Skeletal muscle tissue (tissue), 4 donors: ENCODE measurements around the gene KCNQ5. TPM values are rescaled to one million over a fixed set of nuclear protein-coding genes. Genes with fewer than 3 reads are reported as not detected.

Source experiments
- H3K27ac ChIP-seq: one replicate; pipeline ENCODE4 v1.7.0; 2013; ENCODE audit warnings: mild to moderate bottlenecking, low read depth, low read length, inconsistent platforms
- H3K27me3 ChIP-seq, 3 donors: one replicate each; pipeline ENCODE4 v1.7.0; 2013; ENCODE audit warnings: low read length in 3 of 3; ENCODE audit not compliant: control insufficient read depth in 3 of 3, insufficient read depth in 3 of 3
- H3K36me3 ChIP-seq, 3 donors: one replicate each; pipeline ENCODE4 v1.7.0; 2013; ENCODE audit warnings: low read length in 3 of 3; ENCODE audit not compliant: control insufficient read depth in 3 of 3, insufficient read depth in 3 of 3
- H3K4me1 ChIP-seq, 3 donors: one replicate each; pipeline ENCODE4 v1.7.0; 2013; ENCODE audit warnings: low read length in 3 of 3, mild to moderate bottlenecking in 3 of 3; ENCODE audit not compliant: control insufficient read depth in 3 of 3, insufficient read depth in 3 of 3
- H3K4me3 ChIP-seq, 3 donors: one replicate each; pipeline ENCODE4 v1.7.0; 2013; ENCODE audit warnings: low read length in 3 of 3
- H3K9ac ChIP-seq, 3 donors: one replicate each; pipeline ENCODE4 v1.7.0; 2013; ENCODE audit warnings: low read length in 3 of 3, mild to moderate bottlenecking in 3 of 3, moderate library complexity in 2 of 3, low read depth in 1 of 3
- H3K9me3 ChIP-seq, 3 donors: one replicate each; pipeline ENCODE4 v1.7.0; 2013; ENCODE audit warnings: low read length in 3 of 3; ENCODE audit not compliant: control insufficient read depth in 3 of 3
- total RNA-seq: library from RNA; depleted of rRNA; stranded (reverse); fragments of >200 nt; gene quantifications from one replicate; pipeline ENCODE4 v1.2.3, GENCODE V29; 2014
- donor health status: Osteomylitis.

KCNQ5 gene
- total RNA-seq, 1 donor from 2014 or later = 0.52 TPM

- no peaks in the 10 kb centered on the region for H3K27me3 ChIP-seq
- H3K4me1 ChIP-seq = peaks cover 8 to 11% (median 10%) of the 10 kb centered on the region in 3 donors
- no peak overlapping the region for H3K9ac ChIP-seq
- H3K27ac ChIP-seq = no peak overlapping the region
- H3K36me3 ChIP-seq = no peaks in the 10 kb centered on the region
- no peaks in the 10 kb centered on the region for H3K9me3 ChIP-seq
- H3K4me3 ChIP-seq = no peak overlapping the region
Measured at GRCh38 chr6:72755752-72756151, 133.9 kb downstream of the KCNQ5 start.

DNA sequence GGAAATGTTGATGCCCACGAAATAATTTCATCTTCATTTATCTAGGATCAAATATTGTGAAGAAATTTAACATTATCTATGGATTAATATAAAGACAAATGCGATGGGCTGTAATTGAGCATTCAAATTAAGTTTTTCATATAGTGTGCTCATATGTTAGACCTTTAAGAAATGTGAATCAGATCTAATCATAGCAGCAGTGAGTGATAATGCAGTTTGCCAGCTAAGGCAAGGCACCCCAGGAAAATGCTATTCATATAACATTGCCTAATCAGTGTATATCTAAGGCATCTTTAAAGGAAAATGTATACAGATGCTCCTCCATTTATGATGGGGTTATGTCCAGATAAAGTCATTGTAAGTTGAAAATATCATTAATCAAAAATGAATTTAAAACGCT, 135.2 kb downstream of the KCNQ5 start:
- Histone ChIP-seq H3K27me3 (no peaks in the 10 kb centered on the region), H3K27ac (no peak overlapping the region), H3K4me1 (peaks cover 10 to 11% (median 11%) of the 10 kb centered on the region in 3 donors), H3K36me3 (no peaks in the 10 kb centered on the region), H3K4me3 (no peak overlapping the region), H3K9ac (no peak overlapping the region), H3K9me3 (no peaks in the 10 kb centered on the region)

DNA sequence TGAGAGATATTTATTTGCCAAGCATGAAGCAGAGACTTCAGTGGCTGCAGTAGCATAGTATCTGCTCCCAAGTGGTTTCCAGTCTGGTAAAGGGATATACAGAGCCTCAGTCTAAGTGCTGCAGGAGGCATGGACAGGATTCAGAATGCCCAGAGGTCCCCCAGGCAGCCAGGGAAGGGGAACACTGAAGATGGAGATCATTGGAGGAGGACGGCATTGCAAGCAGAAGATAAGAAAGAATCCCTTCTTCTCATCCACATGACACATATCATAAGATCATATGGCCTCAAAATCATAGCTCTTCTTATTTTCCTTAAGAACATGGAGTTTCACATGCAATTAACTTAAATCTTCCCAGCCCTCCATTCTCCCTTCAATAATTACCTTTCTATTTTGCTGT, 136.1 kb downstream of the KCNQ5 start:
- Histone ChIP-seq H3K9me3 (no peaks in the 10 kb centered on the region), H3K4me3 (no peak overlapping the region), H3K4me1 (peaks cover 10 to 11% (median 11%) of the 10 kb centered on the region in 3 donors)

DNA sequence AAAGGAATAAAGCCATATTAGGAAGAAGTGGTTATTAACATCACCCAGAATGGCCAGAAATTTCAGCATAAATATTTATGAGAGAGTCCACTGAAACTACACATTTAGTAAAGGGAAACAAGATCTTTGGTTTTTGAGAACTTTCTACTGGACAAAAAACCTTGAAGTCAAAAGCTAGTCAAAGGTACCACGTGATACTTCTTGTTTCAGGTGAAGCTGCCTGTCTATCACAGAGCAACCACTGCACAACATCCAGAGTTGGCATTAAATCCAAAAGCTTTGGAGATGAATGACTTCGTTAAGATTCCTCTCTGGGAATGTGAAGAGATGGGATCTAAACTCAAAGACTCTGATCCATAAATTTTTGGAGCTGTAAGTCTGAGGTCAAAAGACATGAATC, 137.0 kb downstream of the KCNQ5 start:
- Histone ChIP-seq H3K27me3 (no peaks in the 10 kb centered on the region), H3K9ac (no peak overlapping the region), H3K27ac (no peak overlapping the region), H3K9me3 (no peaks in the 10 kb centered on the region), H3K36me3 (no peaks in the 10 kb centered on the region), H3K4me1 (peaks cover 10 to 11% (median 11%) of the 10 kb centered on the region in 3 donors), H3K4me3 (no peak overlapping the region)

More for the DNA sequence above, 136.1 kb downstream of the KCNQ5 start:
- H3K9ac ChIP-seq = no peak overlapping the region
- no peak overlapping the region for H3K27ac ChIP-seq
- H3K36me3 ChIP-seq = no peaks in the 10 kb centered on the region
- no peaks in the 10 kb centered on the region for H3K27me3 ChIP-seq

DNA sequence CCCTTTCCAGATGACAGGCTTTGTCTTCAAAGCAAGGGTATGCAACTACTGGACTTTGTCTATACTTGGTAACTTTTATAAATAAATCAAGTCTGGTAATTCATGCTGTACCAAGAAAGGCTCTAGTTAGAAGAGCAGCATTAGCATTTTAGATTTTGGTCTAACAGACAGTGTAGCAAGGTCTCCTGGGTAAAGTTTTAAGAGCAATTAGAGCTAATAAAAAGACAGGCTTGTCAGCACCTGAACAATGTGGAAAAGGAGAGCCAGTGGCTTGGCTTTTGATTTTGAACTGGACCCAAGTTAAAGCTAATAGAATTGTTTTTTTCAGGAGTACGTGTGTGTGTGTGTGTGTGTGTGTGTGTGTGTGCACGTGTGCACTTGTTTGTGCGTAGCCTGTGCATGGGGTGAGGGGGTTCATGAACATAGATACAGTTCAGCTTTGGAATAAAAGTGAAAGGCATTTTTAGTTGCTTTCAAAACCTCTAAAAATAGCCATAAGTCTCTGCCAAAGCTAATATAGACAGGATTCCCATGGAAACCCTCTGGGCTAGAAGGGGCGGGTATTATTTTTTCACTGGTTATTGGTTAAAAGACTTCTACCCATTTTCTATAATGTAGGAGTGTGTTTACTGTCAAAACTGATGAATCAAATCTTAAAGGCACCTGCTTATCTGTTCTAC, 138.4 kb downstream of the KCNQ5 start:
- H3K9me3 ChIP-seq = no peaks in the 10 kb centered on the region
- no peak overlapping the region for H3K4me3 ChIP-seq
- peaks cover 10 to 11% (median 11%) of the 10 kb centered on the region in 3 donors for H3K4me1 ChIP-seq
- H3K9ac ChIP-seq = no peak overlapping the region
- H3K27ac ChIP-seq = peak overlapping the region; percentile 21
- H3K36me3 ChIP-seq = no peaks in the 10 kb centered on the region
- no peaks in the 10 kb centered on the region for H3K27me3 ChIP-seq

DNA sequence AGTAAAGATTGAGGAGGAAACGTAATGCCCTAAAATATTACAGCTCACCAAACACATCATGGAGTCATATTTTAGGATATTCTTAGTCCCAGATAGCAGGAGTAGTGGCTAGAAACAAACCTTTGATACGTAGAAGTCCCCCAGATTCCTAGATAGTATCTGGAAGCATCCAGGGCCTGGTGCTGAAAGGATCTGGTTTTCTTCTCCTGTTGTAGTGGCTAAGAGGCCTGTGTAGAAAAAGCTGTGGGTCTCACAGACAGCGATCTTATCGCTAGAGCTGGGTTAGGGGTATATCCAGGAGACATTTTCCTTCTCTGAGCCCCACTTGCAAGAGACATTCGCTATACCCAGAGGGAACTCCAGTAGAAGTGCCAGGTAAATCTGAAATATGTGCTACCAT, 139.9 kb downstream of the KCNQ5 start:
- no peaks in the 10 kb centered on the region for H3K9me3 ChIP-seq
- H3K4me3 ChIP-seq = no peak overlapping the region
- H3K27me3 ChIP-seq = no peaks in the 10 kb centered on the region
- H3K9ac ChIP-seq = no peak overlapping the region
- H3K27ac ChIP-seq = no peak overlapping the region
- peaks cover 8 to 11% (median 11%) of the 10 kb centered on the region in 3 donors for H3K4me1 ChIP-seq
- no peaks in the 10 kb centered on the region for H3K36me3 ChIP-seq

DNA sequence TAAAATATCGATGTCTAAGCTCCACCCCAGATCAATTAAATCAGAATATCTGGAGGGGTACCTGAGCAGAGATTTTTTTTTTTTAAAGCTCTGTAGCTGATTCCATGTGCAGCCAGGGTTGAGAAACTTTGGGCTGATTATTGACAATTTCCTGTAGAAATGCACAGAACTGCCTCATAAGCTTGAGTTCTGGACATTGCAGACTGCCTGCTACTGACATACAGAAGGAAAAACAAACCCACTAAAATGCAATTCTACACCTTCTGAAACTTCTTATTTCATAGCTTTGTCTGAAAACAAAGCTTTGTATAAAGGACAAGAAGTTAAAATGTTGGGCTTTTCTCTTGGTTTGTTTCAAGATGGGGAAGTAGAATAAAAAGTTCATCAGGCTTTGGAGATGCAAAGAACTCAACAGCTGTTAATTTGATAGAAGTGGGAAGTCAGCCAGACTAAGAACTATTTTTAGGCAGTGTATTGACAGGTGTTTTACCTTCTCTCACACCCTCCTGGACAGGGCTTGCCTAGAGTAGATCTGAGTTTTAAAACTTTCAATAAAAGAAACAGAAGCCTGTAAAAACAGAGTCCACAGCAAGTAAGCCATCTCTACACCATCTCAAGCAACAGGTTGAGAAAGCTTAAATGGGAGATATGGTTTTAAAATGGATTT, 147.7 kb downstream of the KCNQ5 start:
- no peak overlapping the region for H3K4me3 ChIP-seq

DNA sequence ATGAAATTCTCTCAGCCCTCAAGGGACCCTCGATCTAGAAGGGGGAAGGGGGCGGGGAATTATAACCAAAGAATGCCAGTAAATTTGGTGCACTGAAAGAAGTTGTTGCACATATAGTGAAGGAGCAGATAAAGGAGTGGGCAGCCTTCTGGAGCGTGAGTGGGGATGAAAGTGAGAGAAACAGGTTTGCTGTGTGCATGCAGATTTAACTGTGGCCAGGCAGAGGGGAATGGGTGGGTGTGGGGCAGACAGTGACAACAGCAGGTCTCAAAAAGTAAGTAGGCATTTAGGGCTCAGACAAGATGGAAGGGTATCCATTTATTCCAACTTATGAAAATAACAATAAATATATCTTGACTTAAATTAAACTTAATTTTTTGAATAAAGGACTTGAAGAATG, 149.1 kb downstream of the KCNQ5 start:
- H3K27ac ChIP-seq = no peak overlapping the region
- no peak overlapping the region for H3K4me3 ChIP-seq
- H3K9ac ChIP-seq = no peak overlapping the region
- H3K4me1 ChIP-seq = peaks cover 3 to 5% (median 5%) of the 10 kb centered on the region in 3 donors
- no peaks in the 10 kb centered on the region for H3K36me3 ChIP-seq
- H3K9me3 ChIP-seq = no peaks in the 10 kb centered on the region
- H3K27me3 ChIP-seq = no peaks in the 10 kb centered on the region

More for the DNA sequence above, 147.7 kb downstream of the KCNQ5 start:
- Histone ChIP-seq H3K36me3 (no peaks in the 10 kb centered on the region), H3K4me1 (peaks cover 0 to 5% (median 3%) of the 10 kb centered on the region in 3 donors), H3K27ac (no peak overlapping the region), H3K9me3 (no peaks in the 10 kb centered on the region), H3K27me3 (no peaks in the 10 kb centered on the region), H3K9ac (no peak overlapping the region)

DNA sequence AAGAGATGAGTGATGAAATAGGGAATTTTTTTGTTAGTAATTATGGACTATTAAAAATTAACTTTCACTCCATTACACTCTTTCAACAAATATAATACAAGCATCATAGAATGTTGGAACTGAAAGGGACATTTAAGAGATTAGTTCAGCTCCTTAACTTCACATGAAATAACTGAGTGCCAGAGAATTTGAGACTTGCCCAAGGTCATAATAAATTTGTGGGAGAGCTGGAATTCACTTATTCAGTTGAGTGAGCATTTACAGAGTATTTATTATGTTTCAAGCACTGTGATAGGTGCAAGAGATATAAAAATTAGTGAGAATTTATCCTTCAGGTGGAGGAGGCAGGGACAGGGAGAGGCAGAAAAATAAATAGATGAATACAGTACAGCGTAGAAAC, 154.6 kb downstream of the KCNQ5 start:
- no peak overlapping the region for H3K9ac ChIP-seq
- no peaks in the 10 kb centered on the region for H3K36me3 ChIP-seq
- H3K4me3 ChIP-seq = no peak overlapping the region
- H3K4me1 ChIP-seq = peaks cover 0 to 5% (median 0%) of the 10 kb centered on the region in 3 donors
- H3K9me3 ChIP-seq = no peaks in the 10 kb centered on the region
- H3K27me3 ChIP-seq = no peaks in the 10 kb centered on the region
- H3K27ac ChIP-seq = no peak overlapping the region

DNA sequence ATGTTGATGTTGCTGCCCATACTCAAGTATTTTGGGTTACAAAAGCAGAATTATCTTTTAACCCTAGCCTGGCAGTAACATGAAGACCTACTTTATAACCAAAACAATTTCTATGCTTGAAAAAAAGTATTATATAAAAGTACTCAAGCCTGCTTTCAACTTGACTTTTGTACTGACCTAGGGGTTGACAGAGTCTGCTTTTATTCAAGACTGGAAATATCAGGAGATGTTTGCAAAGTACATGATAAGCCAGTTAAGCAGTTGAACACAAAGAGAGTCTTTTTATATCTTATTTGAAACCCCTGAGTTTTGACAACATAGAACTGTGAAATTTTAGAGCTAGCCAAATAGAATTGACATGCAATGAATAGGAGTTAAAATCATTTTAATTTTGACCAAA, 159.8 kb downstream of the KCNQ5 start:
- Histone ChIP-seq H3K27me3 (no peaks in the 10 kb centered on the region), H3K9ac (no peak overlapping the region), H3K36me3 (no peaks in the 10 kb centered on the region), H3K4me3 (no peak overlapping the region), H3K4me1 (peaks cover 0 to 4% (median 3%) of the 10 kb centered on the region in 3 donors), H3K27ac (no peak overlapping the region), H3K9me3 (no peaks in the 10 kb centered on the region)
